Measurements from ENCODE around the gene UBN2.

DNA sequence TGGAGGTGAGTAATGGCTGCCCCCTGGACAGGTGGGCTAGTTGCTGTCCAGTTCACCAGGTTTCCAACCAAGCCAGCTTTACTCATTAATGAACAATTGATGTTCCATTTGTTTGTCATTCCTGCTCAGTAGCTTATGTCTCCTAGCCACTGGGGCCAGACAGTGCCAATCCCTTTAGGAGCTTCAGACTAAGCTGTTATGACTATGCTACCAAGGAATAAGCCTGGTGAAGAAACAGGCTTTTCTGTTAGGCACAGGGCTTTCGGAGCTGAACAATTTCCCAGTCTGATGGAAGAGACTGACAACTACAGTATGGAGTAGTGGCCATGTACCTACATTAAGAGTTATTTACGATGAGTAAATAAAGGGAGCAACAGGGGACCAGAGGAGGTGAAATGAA is 108.0 kb downstream of the UBN2 start:
- no peak for TF ChIP-seq POLR2A (IDR thresholded peaks at IDR 0.05; ENCODE audit: low read depth, low read length)
- TF ChIP-seq TAF1 (IDR thresholded peaks at IDR 0.05; ENCODE audit: low read depth, low read length): no peak
- TF ChIP-seq POLR2AphosphoS5 (IDR thresholded peaks at IDR 0.05; ENCODE audit: low read depth, low read length): no peak
- no peak for TF ChIP-seq POU2F2 (IDR thresholded peaks at IDR 0.05; ENCODE audit: low read depth, low read length)
- no peak for TF ChIP-seq PAX5 (IDR thresholded peaks at IDR 0.05; ENCODE audit: insufficient read depth, low read length, severe bottlenecking)
